Left hindlimb (tissue), 1 donor: ENCODE results near the gene ARG2.

ENCODE experiments used
- DNase-seq: peaks from one replicate; pipeline ENCODE4 v3.0.0-alpha.2; 2018

The ARG2 gene

GRCh38 chr14:67619446-67620216 is at the start of gene ARG2:
ARG2 (plus strand) TSS chr14:67619920; CDS start chr14:67619978, 58 bp downstream.
- peak; percentile 90 for DNase-seq

GRCh38 chr14:67570453-67570852 is 49.3 kb upstream of the ARG2 start:
- DNase-seq, result no peak

GRCh38 chr14:67571275-67571990 is 48.3 kb upstream of the ARG2 start:
- peak; percentile 56 for DNase-seq

- DNase-seq, result no peak
Measured at GRCh38 chr14:67571991-67572323, 47.8 kb upstream of the ARG2 start.

GRCh38 chr14:67572608-67573007 is 47.1 kb upstream of the ARG2 start:
- no peak for DNase-seq

- DNase-seq, result no peak
Measured at GRCh38 chr14:67573228-67574010, 46.3 kb upstream of the ARG2 start.

- DNase-seq, result no peak
Measured at GRCh38 chr14:67574156-67574555, 45.6 kb upstream of the ARG2 start.

- DNase-seq, result no peak
Measured at GRCh38 chr14:67574806-67575205, 44.9 kb upstream of the ARG2 start.

GRCh38 chr14:67575684-67576083 is 44.0 kb upstream of the ARG2 start:
- DNase-seq, result no peak

GRCh38 chr14:67576216-67576955 is 43.3 kb upstream of the ARG2 start:
- no peak for DNase-seq

- no peak for DNase-seq
Measured at GRCh38 chr14:67577181-67577808, 42.4 kb upstream of the ARG2 start.

- no peak for DNase-seq
Measured at GRCh38 chr14:67577909-67578749, 41.6 kb upstream of the ARG2 start.

GRCh38 chr14:67579040-67579439 is 40.7 kb upstream of the ARG2 start:
- DNase-seq, result no peak

GRCh38 chr14:67579636-67580035 is 40.1 kb upstream of the ARG2 start:
- no peak for DNase-seq

GRCh38 chr14:67580336-67581171 is 39.2 kb upstream of the ARG2 start:
- no peak for DNase-seq

GRCh38 chr14:67581643-67582042 is 38.1 kb upstream of the ARG2 start:
- DNase-seq, result no peak

GRCh38 chr14:67582061-67582460 is 37.7 kb upstream of the ARG2 start:
- DNase-seq, result no peak

- peak; percentile 53 for DNase-seq
Measured at GRCh38 chr14:67583711-67584644, 35.7 kb upstream of the ARG2 start.

- DNase-seq, result no peak
Measured at GRCh38 chr14:67584978-67585377, 34.7 kb upstream of the ARG2 start.
